Measurements from ENCODE around the gene MYO3A.

The MYO3A gene

DNA sequence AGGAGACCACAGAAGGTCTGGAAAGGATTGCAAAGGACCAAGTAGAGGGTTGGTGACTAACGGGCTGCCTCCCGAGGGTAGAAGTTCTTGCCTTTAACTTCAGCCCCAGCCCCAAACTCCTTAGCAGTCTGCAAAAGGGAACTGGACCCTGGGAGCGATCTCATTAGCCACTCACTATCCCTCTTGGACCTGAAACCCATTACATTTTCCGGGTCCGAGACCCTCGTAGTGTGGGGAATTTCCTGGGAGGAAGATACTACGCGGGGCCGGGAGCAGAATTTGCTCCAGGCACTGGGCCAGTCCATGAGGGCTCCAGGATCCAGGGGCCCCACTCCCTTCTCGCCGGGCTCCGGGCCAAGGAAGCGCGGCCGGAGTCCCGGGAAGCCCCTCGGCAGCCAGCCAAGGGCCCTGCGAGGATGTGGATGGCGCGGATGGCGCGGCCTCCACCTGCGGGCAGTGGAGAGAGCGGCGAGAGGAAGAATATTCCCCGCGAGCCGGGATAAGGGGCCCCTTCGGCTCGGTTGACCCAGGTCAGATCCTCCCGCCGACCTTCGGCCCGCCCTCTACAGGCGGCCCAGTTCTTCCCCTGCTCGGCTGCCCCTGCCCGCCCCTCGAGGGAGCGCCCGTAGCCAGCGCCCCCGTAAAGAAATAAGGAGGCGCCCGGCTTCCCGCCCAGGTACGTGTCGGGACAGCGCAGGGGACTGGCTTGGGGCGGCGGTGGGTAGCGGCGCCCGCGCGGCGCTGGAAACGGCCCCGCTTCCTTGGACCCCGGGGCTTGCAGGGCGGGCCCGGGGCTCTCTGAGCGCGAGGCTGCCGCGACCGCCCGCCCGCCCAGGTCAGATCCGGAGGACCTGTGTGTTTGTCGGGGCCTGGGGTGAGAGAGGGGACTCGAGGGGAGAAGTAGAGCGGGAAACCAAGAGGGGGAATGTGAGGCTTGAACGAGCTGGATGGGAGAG, at the start of gene MYO3A:
Gene MYO3A, plus strand, starts transcription at position 577 of the 956 bp plus-strand sequence. CDS start 17,882 bp downstream, outside the sequence.
- DNase-seq: peak; percentile 39

- no peak for DNase-seq
These were observed 45.4 kb upstream of the MYO3A start for GRCh38 chr10:25888627-25889026.

- DNase-seq: no peak
These were observed 43.0 kb upstream of the MYO3A start for GRCh38 chr10:25890995-25891394.

DNA sequence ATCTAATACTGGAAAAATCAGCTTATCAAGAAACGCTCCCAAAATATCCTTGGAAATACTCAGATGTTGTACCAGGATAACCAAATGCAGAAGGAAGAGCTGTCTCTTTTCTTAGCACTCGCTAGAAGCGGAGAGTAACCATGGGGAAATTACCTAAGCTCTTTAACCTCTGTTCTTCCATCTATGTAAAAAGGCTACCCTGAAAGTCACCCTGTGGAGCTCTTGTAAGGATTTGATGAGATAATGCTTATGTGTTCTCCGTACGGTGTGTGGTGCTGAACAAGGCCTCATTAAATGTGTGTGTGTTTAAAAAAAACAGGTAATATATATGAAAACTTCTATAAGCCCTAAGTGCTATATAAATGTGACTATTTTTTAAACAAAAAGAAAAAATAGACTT, 38.2 kb upstream of the MYO3A start:
- no peak for DNase-seq

GRCh38 chr10:25896421-25896820, 37.6 kb upstream of the MYO3A start:
- DNase-seq: no peak

DNA sequence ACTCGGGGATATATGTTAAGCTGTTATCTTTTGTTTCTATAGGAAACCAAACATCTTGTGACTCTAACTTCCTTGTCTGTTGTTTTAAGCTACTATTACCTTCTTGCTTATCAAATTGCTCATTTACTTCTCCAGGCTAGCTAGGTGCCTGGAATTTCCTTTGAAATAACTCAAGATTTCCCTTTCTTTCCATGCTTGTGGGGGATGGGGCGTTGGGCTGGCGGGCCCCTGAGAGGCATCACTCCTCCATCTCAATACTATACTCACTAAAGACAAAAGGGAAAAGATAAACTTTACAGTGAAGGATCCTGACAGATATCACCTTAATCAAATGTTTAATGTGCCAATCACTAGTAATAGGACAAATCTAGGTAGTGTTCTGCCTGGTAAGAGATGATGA, 34.7 kb upstream of the MYO3A start:
- DNase-seq: no peak

GRCh38 chr10:25901199-25901598, 32.8 kb upstream of the MYO3A start:
- DNase-seq: no peak

- no peak for DNase-seq
These were observed 32.0 kb upstream of the MYO3A start for GRCh38 chr10:25902002-25902401.

- no peak for DNase-seq
These were observed 26.8 kb upstream of the MYO3A start for GRCh38 chr10:25907261-25907660.

DNA sequence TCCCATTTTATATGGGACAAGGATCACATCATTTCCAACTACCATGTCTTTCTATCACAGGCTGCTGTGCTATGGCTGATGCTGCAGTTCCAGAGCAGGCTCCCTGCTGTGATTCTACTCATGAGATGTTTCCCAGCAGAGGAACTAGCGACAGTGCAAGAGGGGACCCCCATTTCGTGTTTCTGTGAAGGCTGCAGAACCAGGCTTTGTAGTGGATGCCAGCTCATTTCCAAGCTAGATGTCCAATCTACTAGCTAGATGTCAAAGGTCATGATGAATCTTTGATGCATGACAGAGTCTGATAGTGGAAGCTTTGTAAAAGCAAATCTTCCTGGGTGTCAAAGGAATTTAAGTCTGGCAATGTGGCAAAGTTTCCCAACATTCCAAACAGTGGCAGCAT, 21.2 kb upstream of the MYO3A start:
- no peak for DNase-seq

DNA sequence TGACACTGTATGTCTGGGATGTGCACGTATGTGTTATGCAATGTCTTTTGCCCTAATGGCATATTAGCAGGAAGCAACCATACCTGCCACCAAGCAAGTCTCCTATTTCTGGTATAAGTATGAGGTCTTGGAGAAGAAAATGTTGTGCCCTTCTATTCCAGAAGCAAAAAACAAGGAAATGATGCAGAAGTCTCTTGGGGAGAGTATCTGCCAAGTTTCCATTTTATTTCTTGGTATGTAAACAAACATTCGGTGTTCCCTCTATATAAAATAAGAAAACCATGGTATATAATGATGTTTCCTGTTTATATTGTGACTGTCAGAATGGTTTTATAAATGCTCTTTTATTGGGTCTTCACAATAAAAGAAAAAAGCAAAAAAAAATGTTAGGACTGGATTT, 19.3 kb upstream of the MYO3A start:
- DNase-seq: no peak

- DNase-seq: peak; percentile 39
These were observed 651 bp downstream of the MYO3A start for GRCh38 chr10:25934621-25935139.

DNA sequence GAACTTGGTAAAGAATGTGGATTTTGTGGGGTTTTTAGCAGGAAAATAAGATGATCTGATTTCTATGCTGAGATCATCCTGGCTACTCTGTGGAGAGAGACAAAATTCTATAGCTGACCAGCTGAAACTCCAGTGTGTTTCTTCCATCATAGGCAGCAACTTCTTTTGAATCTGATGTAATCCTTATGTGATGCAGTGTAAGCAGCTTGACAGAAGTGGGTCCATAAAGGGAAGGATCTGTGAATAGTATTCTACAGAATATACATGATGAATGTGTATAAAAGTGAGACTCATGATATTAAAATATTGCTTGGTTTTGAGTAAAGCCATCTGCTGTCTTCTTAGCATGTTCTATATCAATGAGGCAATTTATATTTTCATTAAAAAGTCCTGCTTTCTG, 4.4 kb downstream of the MYO3A start:
- DNase-seq: no peak

GRCh38 chr10:25944771-25945170, 10.7 kb downstream of the MYO3A start:
- DNase-seq: no peak

DNA sequence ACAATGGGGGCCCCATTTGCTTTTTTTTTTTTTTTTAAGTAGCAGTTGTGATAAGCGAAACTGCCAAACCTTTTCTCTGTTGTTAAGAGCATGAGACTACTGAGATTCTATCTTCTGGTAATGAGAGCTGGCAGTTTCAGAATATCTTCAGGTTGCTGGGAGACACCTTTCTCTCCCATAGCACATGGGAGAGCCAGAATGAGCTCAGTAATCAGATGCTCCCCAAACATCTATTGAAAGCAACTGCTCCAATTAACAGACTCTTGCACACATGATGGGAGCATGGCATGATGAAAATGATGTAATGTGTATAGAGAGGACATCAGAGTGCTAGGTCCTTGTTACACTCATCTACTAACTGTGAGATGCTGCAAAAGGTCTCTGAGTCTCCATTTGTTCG, 18.8 kb downstream of the MYO3A start:
- DNase-seq: no peak

GRCh38 chr10:25954851-25955250, 20.8 kb downstream of the MYO3A start:
- no peak for DNase-seq

DNA sequence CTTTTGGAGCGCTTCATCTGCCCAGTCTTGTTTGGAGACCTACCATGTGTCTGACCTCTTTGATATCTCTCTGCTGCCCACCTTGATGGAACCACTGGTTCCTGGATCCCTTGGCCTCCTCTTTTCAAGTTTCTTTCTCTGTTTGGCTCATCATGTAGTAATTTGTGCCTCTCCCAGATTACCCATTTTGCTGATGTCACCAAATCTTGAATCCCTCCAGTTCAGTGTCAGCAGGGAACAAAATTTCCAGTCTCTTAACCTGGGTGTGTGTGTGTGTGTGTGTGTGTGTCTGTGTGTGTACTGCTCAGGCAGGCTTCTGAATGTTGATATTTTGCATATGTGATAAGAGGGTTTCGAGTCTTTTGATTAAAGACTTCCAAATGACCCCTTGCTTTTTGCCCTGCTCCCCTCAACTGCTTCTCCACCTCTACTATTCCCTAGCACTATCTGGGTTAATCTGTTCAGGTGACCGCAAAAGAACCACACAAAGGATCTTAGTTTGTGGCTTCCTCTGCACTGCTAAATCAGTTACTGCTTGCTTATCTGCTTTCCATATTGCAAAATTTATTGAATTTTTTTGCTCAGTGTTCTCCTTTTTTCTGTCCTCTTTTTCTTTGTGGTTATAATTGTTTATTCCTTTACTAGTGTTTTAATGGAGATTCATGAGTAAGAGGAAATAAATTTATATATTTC, 25.7 kb downstream of the MYO3A start:
- no peak for DNase-seq

DNA sequence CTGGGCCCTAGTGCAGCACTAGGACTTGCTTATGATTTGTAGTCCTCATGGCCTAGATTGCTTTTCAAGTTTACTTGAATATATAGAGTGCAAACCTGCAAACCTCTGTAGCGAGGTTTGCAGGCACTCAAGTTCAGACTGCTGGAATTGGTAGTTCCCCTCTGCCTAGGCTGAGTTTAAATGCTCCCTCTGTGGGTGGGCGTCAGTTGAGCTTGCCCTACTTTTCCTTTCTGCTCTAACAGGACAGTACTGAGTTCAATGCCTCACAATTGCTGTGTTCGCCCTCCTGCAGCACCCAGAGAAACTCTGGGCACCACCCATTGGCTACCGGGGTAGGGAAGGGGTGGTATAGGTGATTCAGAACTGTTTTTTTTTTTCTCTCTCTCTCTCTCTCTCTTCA, 31.6 kb downstream of the MYO3A start:
- no peak for DNase-seq

DNA sequence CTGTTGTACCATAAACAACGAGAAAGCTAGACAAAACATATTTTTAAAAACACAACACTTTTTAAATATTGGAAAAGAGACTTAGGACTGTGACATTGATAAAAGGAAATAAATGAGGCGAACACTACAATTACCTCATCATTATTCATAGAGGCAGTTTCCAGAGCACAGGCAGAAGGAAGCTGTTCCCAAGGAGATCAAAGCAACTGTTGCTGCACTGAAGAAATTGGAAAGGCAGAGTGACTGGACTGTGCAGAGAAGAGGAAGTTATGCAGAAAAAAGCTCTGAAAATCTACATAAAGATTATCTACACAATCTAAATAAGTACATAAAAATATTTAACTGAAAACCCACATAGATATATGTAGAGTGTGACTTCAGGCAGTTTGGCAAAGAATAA, 32.8 kb downstream of the MYO3A start:
- no peak for DNase-seq

DNA sequence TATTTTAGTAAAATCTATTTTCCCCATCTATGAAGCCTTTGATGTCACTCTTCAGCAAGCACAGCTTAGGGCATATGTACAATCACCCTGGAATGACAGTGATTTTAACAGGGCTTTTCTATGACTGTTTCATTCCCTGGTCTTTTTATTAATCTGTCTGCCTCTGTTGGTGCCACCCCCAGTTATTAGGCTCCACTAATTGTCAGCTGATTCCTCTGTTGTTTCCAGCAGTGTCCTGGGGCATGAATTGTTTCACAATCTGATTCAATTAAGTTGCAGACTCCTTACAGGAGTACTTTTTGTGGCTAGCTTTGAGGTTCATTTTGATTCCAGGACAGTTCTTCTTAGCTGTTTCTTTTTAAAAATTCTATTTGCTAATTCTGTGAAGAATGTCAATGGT, 38.6 kb downstream of the MYO3A start:
- no peak for DNase-seq

DNA sequence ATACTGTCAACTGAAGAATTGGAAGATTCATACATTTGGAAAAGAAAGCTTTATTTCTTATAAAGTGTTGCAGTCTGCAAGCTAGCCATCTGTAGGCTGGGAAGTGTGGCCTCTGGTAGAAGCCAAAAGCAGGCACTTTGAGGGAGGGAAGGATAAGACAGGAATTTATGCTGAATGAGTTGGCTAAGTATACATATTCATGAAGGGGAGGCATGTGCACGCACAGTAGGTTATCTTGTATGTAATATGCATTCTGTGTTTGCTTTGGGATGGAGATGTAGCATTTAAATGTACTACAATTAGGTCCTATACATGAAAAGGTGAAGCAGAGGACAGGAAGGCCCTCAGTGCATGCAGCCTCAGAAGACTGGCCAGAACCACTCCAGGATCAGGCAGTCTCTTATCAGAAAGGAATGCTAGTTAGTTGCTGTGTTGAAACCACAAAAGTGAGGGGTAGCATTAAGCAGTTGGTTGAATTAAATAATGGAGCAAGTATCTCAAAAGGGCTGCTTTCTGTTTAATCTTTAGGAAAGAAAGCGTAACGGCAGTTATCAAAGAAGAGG, 40.9 kb downstream of the MYO3A start:
- no peak for DNase-seq

DNA sequence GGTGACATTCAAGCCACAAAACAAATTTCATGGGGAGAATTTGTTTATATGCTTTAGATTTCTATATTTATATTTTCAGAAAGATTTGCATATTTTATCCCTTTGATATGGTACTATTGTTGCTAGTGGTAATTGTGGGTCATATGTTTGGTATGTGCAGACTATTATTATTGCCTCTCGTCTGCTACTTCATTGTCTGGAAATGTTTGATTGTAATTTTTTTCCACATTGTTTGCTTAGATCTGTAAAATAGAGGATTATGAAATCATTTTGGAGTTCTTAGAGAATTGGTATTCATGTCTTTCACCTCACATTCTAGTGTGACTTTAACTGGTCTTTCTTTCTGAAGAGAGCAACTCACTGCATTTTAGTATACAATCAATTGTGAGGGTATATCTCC, 44.7 kb downstream of the MYO3A start:
- no peak for DNase-seq

DNA sequence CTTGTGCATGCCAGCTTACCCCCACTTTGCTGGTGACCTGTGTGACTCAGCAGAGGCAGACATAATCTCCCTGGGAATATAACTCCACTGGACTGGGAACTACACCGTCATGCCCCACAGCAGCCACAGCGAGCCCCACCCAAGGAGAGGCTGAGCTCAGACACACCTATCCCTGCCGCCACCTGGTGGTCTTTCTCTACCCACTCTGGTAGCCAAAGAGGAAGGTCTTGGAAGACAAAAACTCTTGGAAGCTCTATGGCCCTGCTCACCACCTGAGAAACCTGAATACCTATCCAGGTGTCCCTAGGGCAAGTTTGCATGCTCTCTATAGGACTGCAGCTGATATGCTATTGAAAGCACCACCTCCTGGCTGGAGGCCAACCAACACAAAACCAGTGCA, 48.1 kb downstream of the MYO3A start:
- no peak for DNase-seq

DNA sequence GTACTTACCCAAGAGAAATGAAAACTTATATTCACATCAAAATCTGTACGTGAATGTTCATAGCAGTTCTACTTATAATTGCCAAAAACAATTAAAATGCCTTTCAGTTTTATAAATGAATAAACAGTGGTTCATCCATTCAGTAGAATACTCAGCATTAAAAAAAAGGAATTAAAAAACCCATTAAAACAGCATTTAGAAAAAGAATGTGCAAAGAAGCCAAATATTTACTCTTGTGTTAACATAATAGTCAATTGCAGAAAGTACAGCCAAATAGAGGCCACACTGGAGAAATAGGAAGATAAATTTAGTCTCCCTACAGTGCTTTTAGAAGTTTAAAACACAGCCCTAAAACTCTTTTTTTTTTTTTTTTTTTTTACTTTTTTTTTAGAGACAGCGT, 54.6 kb downstream of the MYO3A start:
- DNase-seq: no peak
